CD8-positive, alpha-beta memory T cell (primary cell): ENCODE results near the gene CYBRD1. TPM values are rescaled to one million over a fixed set of nuclear protein-coding genes. Genes with fewer than 3 reads are reported as not detected.

Experiments
- CTCF ChIA-PET: fragments of 350-600 bp; sonication (Branson Sonifier 250); formaldehyde crosslinking; loops from one replicate; lab custom pipeline; 2021; ENCODE audit warnings: antibody characterized with exemption; lab: Charles Lee
- POLR2A ChIA-PET: fragments of 350-600 bp; sonication (Branson Sonifier 250); formaldehyde crosslinking; loops from one replicate; lab custom pipeline; 2021; ENCODE audit warnings: antibody characterized with exemption; lab: Charles Lee
- DNase-seq, 5 donors: peaks; one replicate each; pipeline versions ENCODE4 v3.0.0 to v3.0.0-alpha.2; 2020 to 2022; ENCODE audit warnings: mixed read lengths in 1 of 5
- H3K27ac ChIP-seq: one replicate; pipeline ENCODE4 v1.7.0; 2013; ENCODE audit warnings: low read depth, mild to moderate bottlenecking, low read length, moderate library complexity
- H3K27me3 ChIP-seq: 2 replicates; pipeline ENCODE4 v1.7.0; 2013; ENCODE audit warnings: low read length, mild to moderate bottlenecking; ENCODE audit not compliant: insufficient read depth, poor library complexity, severe bottlenecking
- H3K36me3 ChIP-seq: 2 replicates; pipeline ENCODE4 v1.7.0; 2013; ENCODE audit warnings: mild to moderate bottlenecking, low read length, moderate library complexity; ENCODE audit not compliant: insufficient read depth
- H3K4me1 ChIP-seq: 2 replicates; pipeline ENCODE4 v1.7.0; 2013; ENCODE audit warnings: mild to moderate bottlenecking, low read length, moderate library complexity; ENCODE audit not compliant: insufficient read depth
- H3K4me3 ChIP-seq: 2 replicates; pipeline ENCODE4 v1.7.0; 2013; ENCODE audit warnings: mild to moderate bottlenecking, low read length
- H3K9me3 ChIP-seq: 2 replicates; pipeline ENCODE4 v1.7.0; 2013; ENCODE audit warnings: mild to moderate bottlenecking, low read length
- H3K27ac Mint-ChIP-seq, 8 donors: one replicate each; pipeline ENCODE4 v1.8.0; 2020 to 2021; ENCODE audit warnings: mixed read lengths in 8 of 8, mild to moderate bottlenecking in 6 of 8, inconsistent platforms in 3 of 8, moderate library complexity in 3 of 8
- H3K27me3 Mint-ChIP-seq, 2 donors: one replicate each; pipeline ENCODE4 v1.8.0; 2020 to 2021; ENCODE audit warnings: mixed read lengths in 2 of 2, mild to moderate bottlenecking in 1 of 2, moderate library complexity in 1 of 2
- H3K36me3 Mint-ChIP-seq, 3 donors: one replicate each; pipeline ENCODE4 v1.8.0; 2020 to 2021; ENCODE audit warnings: mixed read lengths in 3 of 3, inconsistent platforms in 1 of 3, mild to moderate bottlenecking in 1 of 3
- H3K4me1 Mint-ChIP-seq, 3 donors: one replicate each; pipeline ENCODE4 v1.8.0; 2020 to 2021; ENCODE audit warnings: mixed read lengths in 3 of 3, inconsistent platforms in 1 of 3, mild to moderate bottlenecking in 1 of 3
- H3K4me3 Mint-ChIP-seq, 7 donors: one replicate each; pipeline ENCODE4 v1.8.0; 2020 to 2021; ENCODE audit warnings: mixed read lengths in 7 of 7, mild to moderate bottlenecking in 6 of 7, moderate library complexity in 4 of 7, inconsistent platforms in 2 of 7
- H3K9me3 Mint-ChIP-seq, 5 donors: one replicate each; pipeline ENCODE4 v1.8.0; 2020 to 2022; ENCODE audit warnings: mixed read lengths in 5 of 5, mild to moderate bottlenecking in 3 of 5, moderate library complexity in 2 of 5, inconsistent platforms in 1 of 5
- polyA plus RNA-seq: library from polyadenylated mRNA; unstranded; fragments of 300-500 nt; fragmentation: Illumina TruSeq; gene quantifications from one replicate; pipeline ENCODE4 v1.2.3, GENCODE V29; 2021
- total RNA-seq, 2 experiments: library from RNA; stranded (reverse); gene quantifications; one replicate each; pipeline ENCODE4 v1.2.3, GENCODE V29; 2021

Gene CYBRD1
- total and polyA plus RNA-seq, 3 experiments from 2014 or later, result 0.95 to 1.2 (median 1.2) TPM

DNA sequence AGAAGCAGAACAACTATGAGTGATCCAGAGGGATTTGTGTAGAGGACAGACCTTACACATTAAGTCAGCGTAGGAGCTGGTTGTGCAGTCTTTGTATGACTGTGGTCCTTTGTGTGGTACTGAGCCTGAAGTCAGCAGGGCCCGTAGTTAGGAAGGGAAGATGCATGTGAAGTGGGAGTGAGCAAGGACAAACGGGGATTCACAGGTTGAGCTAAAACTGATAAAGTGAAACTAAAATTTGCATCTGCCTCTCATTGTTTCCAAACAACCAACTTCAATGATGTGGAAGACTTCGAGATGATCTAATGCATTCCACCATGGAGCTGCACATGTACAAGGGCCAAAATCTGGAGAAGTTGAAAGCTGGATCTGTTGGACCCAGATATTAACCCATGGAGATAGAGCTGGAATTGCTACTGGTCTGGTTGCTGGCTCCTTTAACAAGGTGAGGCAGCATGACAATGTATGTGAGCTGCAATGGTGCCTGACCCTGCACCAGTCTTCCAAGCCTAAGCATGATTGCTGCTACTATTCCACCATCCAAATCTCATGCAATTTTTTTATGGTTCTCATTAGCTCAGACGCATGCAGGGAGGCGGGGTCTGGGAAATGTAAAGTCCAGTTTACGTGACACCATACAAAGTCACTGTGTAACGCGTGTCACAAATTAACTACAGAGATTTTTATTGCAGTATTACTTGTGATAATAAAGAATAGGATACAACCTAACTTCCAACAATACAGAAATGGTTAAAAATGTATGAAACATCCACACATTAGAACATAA lies 12.1 kb upstream of the CYBRD1 start:
- no peak for DNase-seq
- no peaks in the 10 kb centered on the region for H3K9me3 ChIP-seq
- peaks cover 2 to 6% of the 10 kb centered on the region in 2 donors for H3K27me3 Mint-ChIP-seq
- H3K27me3 ChIP-seq, result no peaks in the 10 kb centered on the region
- H3K4me3 ChIP-seq, result no peak overlapping the region
- no peaks in the 10 kb centered on the region for H3K9me3 Mint-ChIP-seq
- no peak overlapping the region for H3K27ac ChIP-seq
- CTCF ChIA-PET, result no interaction called here
- H3K36me3 Mint-ChIP-seq, result peaks cover 0 to 9% (median 2%) of the 10 kb centered on the region in 3 donors
- no peaks in the 10 kb centered on the region for H3K36me3 ChIP-seq
- H3K27ac Mint-ChIP-seq, result peak overlapping the region in 1 of 8 donors; percentile 40
- no peaks in the 10 kb centered on the region for H3K4me1 ChIP-seq
- POLR2A ChIA-PET, result no interaction called here
- H3K4me3 Mint-ChIP-seq, result peak overlapping the region in 3 of 7 donors; percentile 39 to 67 (median 50)
- peaks cover 3 to 6% (median 5%) of the 10 kb centered on the region in 3 donors for H3K4me1 Mint-ChIP-seq

DNA sequence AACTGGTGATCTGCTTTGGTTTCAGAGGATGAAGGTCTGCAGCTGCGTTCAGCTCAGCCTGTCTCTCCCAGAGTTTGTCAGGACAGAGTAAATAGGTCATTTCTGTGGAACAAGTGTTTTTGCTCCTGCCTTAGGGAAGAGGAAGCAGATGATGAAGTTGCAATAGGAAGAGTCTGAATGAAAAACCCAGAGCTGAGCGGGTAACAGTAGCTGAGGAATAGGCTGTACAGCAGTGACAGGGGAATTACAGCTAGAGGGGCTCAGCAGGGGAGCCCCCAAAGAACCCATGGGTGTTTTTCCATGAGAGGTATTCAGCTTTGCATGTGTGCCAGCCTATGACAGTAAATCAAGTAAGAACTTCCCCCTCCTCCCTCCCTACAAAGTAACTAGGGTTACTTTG lies 10.3 kb upstream of the CYBRD1 start:
- H3K36me3 Mint-ChIP-seq, result peaks cover 0 to 9% (median 2%) of the 10 kb centered on the region in 3 donors
- CTCF ChIA-PET, result no interaction called here

GRCh38 chr2:171512683-171513195 lies 9.5 kb upstream of the CYBRD1 start:
- CTCF ChIA-PET, result no interaction called here
- DNase-seq, result no peak
- H3K36me3 ChIP-seq, result no peaks in the 10 kb centered on the region
- Mint-ChIP-seq H3K9me3 (no peaks in the 10 kb centered on the region), H3K36me3 (peaks cover 0 to 9% (median 2%) of the 10 kb centered on the region in 3 donors), H3K4me1 (peaks cover 3 to 6% (median 5%) of the 10 kb centered on the region in 3 donors), H3K27me3 (peaks cover 5 to 6% of the 10 kb centered on the region in 2 donors), H3K27ac (peak overlapping the region in 1 of 8 donors; percentile 21), H3K4me3 (no peak overlapping the region)
- no peak overlapping the region for H3K27ac ChIP-seq
- no peaks in the 10 kb centered on the region for H3K27me3 ChIP-seq
- H3K4me1 ChIP-seq, result no peaks in the 10 kb centered on the region
- H3K4me3 ChIP-seq, result no peak overlapping the region
- H3K9me3 ChIP-seq, result no peaks in the 10 kb centered on the region
- POLR2A ChIA-PET, result no interaction called here

More for the DNA sequence above, 10.3 kb upstream of the CYBRD1 start:
- Histone ChIP-seq H3K4me3 (no peak overlapping the region), H3K9me3 (no peaks in the 10 kb centered on the region), H3K27me3 (no peaks in the 10 kb centered on the region), H3K27ac (no peak overlapping the region), H3K36me3 (no peaks in the 10 kb centered on the region), H3K4me1 (no peaks in the 10 kb centered on the region)
- POLR2A ChIA-PET, result no interaction called here
- H3K9me3 Mint-ChIP-seq, result no peaks in the 10 kb centered on the region
- H3K27ac Mint-ChIP-seq, result peak overlapping the region in 1 of 8 donors; percentile 38
- no peak overlapping the region for H3K4me3 Mint-ChIP-seq
- no peak for DNase-seq
- H3K27me3 Mint-ChIP-seq, result peaks cover 5 to 10% of the 10 kb centered on the region in 2 donors
- peaks cover 3 to 6% (median 5%) of the 10 kb centered on the region in 3 donors for H3K4me1 Mint-ChIP-seq

DNA sequence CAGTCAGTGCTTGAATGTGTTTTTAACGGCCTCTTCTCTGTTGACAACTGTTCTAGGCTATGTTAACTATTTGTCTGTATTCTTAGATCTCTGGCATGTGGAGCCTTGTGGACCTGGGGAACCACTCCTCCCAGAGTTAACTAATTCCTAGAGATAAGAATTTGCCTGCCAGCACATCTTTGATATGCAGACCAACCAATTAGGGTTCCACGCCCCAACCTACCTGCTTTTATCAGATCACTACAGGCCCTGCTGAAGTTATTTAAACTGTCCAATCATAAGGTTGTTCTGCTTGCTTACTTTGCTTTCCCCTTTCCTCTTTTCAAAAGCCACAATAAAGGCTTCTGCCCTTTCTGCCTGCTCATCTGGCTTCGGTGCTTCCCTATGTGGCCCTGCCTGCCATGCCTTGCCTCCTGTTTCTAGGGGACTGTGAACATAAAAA lies 8.5 kb upstream of the CYBRD1 start:
- H3K4me3 Mint-ChIP-seq, result no peak overlapping the region
- Histone ChIP-seq H3K9me3 (no peaks in the 10 kb centered on the region), H3K4me1 (no peaks in the 10 kb centered on the region), H3K36me3 (no peaks in the 10 kb centered on the region), H3K27me3 (no peaks in the 10 kb centered on the region), H3K27ac (peak overlapping the region; percentile 38), H3K4me3 (no peak overlapping the region)
- H3K36me3 Mint-ChIP-seq, result peaks cover 0 to 10% (median 2%) of the 10 kb centered on the region in 3 donors
- no peak for DNase-seq
- ChIA-PET CTCF (no interaction called here), POLR2A (no interaction called here)
- no peak overlapping the region for H3K27ac Mint-ChIP-seq
- H3K27me3 Mint-ChIP-seq, result peaks cover 5 to 7% of the 10 kb centered on the region in 2 donors
- H3K4me1 Mint-ChIP-seq, result peaks cover 3 to 6% (median 5%) of the 10 kb centered on the region in 3 donors
- no peaks in the 10 kb centered on the region for H3K9me3 Mint-ChIP-seq

DNA sequence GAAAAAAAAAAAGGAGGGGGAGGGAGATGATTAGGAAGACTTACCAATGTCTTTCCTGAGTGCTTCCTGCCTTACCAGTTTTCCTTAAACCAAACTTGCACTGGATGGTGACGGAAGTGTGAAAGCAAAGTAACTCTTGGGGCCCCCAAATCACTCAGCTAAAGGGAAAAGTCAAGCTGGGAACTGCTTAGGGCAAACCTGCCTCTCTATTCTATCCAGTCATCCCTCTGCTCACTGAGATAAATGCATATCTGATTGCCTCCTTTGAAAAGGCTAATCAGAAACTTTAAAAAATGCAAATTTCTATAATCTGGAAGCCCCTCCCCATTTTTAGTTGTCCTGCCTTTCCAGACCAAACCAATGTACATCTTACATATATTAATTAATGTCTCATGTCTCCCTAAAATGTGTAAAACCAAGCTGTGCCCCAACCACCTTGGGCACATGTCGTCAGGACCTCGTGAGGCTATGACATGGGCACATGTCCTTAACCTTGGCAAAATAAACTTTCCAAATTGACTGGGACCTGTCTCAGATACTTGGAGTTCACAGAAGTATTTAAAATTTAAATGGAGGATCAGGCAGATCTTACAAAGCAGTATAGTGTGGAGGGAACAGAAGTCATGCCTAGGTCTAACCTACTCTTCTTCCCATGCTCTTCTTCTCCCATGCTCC lies 7.2 kb upstream of the CYBRD1 start:
- H3K4me1 Mint-ChIP-seq, result peaks cover under 1 to 2% (median 1%) of the 10 kb centered on the region in 3 donors
- Histone ChIP-seq H3K4me3 (no peak overlapping the region), H3K4me1 (no peaks in the 10 kb centered on the region), H3K27me3 (no peaks in the 10 kb centered on the region), H3K9me3 (no peaks in the 10 kb centered on the region), H3K27ac (no peak overlapping the region), H3K36me3 (no peaks in the 10 kb centered on the region)
- no peaks in the 10 kb centered on the region for H3K9me3 Mint-ChIP-seq
- peaks cover 0 to 4% (median 4%) of the 10 kb centered on the region in 3 donors for H3K36me3 Mint-ChIP-seq
- POLR2A ChIA-PET, result no interaction called here
- H3K4me3 Mint-ChIP-seq, result no peak overlapping the region
- CTCF ChIA-PET, result no interaction called here
- no peak overlapping the region for H3K27ac Mint-ChIP-seq
- no peak for DNase-seq
- H3K27me3 Mint-ChIP-seq, result peaks cover 8 to 18% of the 10 kb centered on the region in 2 donors

DNA sequence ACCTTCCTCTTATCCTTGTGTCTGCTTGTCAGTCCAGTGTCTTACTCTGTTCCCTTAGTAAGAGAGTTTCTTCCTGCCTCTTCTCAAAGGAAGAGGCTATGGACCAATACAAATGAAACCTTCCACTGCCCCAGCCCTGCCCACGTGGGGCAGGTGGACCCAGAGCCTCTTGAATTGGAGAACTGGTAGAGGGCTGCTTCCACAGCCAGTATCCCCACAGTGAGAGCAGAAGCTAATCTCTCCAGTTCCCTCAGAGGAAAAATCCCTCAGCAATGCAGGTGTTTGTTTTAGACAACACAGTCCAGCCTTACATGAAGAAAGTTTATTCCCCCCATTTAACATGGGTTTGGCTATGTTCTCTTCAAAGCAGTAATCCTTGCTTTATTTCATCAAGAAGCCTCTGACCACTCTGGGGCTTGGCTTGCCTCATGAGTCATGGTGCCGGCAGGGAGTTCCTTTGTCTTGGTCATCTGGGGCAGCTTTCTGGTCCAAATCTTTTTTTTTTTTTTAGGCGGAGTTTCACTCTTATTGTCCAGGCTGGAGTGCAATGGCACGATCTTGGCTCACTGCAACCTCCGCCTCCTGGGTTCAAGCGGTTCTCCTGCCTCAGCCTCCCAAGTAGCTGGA lies 6.5 kb upstream of the CYBRD1 start:
- no peak overlapping the region for H3K4me3 ChIP-seq
- H3K4me3 Mint-ChIP-seq, result no peak overlapping the region
- H3K36me3 ChIP-seq, result no peaks in the 10 kb centered on the region
- H3K4me1 ChIP-seq, result no peaks in the 10 kb centered on the region
- no peaks in the 10 kb centered on the region for H3K9me3 ChIP-seq
- ChIA-PET CTCF (no interaction called here), POLR2A (no interaction called here)
- no peak overlapping the region for H3K27ac Mint-ChIP-seq
- no peak for DNase-seq
- H3K27ac ChIP-seq, result no peak overlapping the region
- H3K9me3 Mint-ChIP-seq, result no peaks in the 10 kb centered on the region
- no peaks in the 10 kb centered on the region for H3K4me1 Mint-ChIP-seq
- H3K27me3 ChIP-seq, result no peaks in the 10 kb centered on the region
- H3K27me3 Mint-ChIP-seq, result peaks cover 12 to 25% of the 10 kb centered on the region in 2 donors
- H3K36me3 Mint-ChIP-seq, result peaks cover 0 to 4% (median 3%) of the 10 kb centered on the region in 3 donors

GRCh38 chr2:171516793-171517192 lies 5.5 kb upstream of the CYBRD1 start:
- POLR2A ChIA-PET, result no interaction called here
- peaks cover 3 to 4% (median 3%) of the 10 kb centered on the region in 3 donors for H3K4me1 Mint-ChIP-seq
- Histone ChIP-seq H3K27me3 (no peaks in the 10 kb centered on the region), H3K9me3 (no peaks in the 10 kb centered on the region), H3K27ac (no peak overlapping the region), H3K4me3 (no peak overlapping the region), H3K4me1 (no peaks in the 10 kb centered on the region), H3K36me3 (no peaks in the 10 kb centered on the region)
- H3K4me3 Mint-ChIP-seq, result no peak overlapping the region
- no peaks in the 10 kb centered on the region for H3K9me3 Mint-ChIP-seq
- CTCF ChIA-PET, result no interaction called here
- H3K27me3 Mint-ChIP-seq, result peaks cover 17 to 35% of the 10 kb centered on the region in 2 donors
- no peak overlapping the region for H3K27ac Mint-ChIP-seq
- H3K36me3 Mint-ChIP-seq, result peaks cover 0 to 3% (median 1%) of the 10 kb centered on the region in 3 donors
- DNase-seq, result no peak
